Central memory CD8-positive, alpha-beta T cell (primary cell): Measurements from ENCODE around the gene SLC35B4.

ENCODE experiments used
- ATAC-seq: fragments of 150-1000 bp; cut with Tn5 transposase; replicated peaks from 2 replicates; pipeline ENCODE4 v1.10.0; 2022; ENCODE audit warnings: mild to moderate bottlenecking, moderate FRiP score, moderate number of reproducible peaks; ENCODE audit not compliant: poor library complexity, severe bottlenecking; ENCODE audit errors: extremely low read depth
- DNase-seq, 2 donors: peaks; one replicate each; pipeline ENCODE4 v3.0.0; 2021; ENCODE audit warnings: low spot score in 2 of 2
- H3K27ac Mint-ChIP-seq: one replicate; pipeline ENCODE4 v1.8.0; 2022; ENCODE audit warnings: low read depth, mild to moderate bottlenecking, moderate library complexity, mixed read lengths
- H3K27me3 Mint-ChIP-seq: one replicate; pipeline ENCODE4 v1.8.0; 2022; ENCODE audit warnings: mixed read lengths
- H3K36me3 Mint-ChIP-seq: one replicate; pipeline ENCODE4 v1.8.0; 2022; ENCODE audit warnings: mild to moderate bottlenecking, moderate library complexity, mixed read lengths; ENCODE audit not compliant: insufficient read depth
- H3K4me1 Mint-ChIP-seq: one replicate; pipeline ENCODE4 v1.8.0; 2022; ENCODE audit warnings: mixed read lengths
- H3K4me3 Mint-ChIP-seq: one replicate; pipeline ENCODE4 v1.8.0; 2022; ENCODE audit warnings: mild to moderate bottlenecking, moderate library complexity, mixed read lengths
- H3K9me3 Mint-ChIP-seq: one replicate; pipeline ENCODE4 v1.8.0; 2022; ENCODE audit warnings: mixed read lengths

SLC35B4 gene

GRCh38 chr7:134280508-134280907 lies 36.2 kb downstream of the SLC35B4 start:
- DNase-seq (no peak), ATAC-seq (no peak)
- Mint-ChIP-seq H3K4me1 (no peaks in the 10 kb centered on the region), H3K27me3 (peaks cover 97% of the 10 kb centered on the region), H3K4me3 (no peak overlapping the region), H3K9me3 (no peaks in the 10 kb centered on the region), H3K36me3 (no peaks in the 10 kb centered on the region), H3K27ac (no peak overlapping the region)

GRCh38 chr7:134279898-134280297 lies 36.8 kb downstream of the SLC35B4 start:
- ATAC-seq = no peak
- Mint-ChIP-seq H3K9me3 (no peaks in the 10 kb centered on the region), H3K4me3 (no peak overlapping the region), H3K36me3 (no peaks in the 10 kb centered on the region), H3K27ac (no peak overlapping the region), H3K27me3 (peaks cover 100% of the 10 kb centered on the region), H3K4me1 (no peaks in the 10 kb centered on the region)
- DNase-seq = no peak

GRCh38 chr7:134279336-134279735 lies 37.4 kb downstream of the SLC35B4 start:
- Mint-ChIP-seq H3K4me3 (no peak overlapping the region), H3K27ac (no peak overlapping the region), H3K4me1 (no peaks in the 10 kb centered on the region), H3K9me3 (no peaks in the 10 kb centered on the region), H3K36me3 (no peaks in the 10 kb centered on the region), H3K27me3 (peaks cover 98% of the 10 kb centered on the region)
- DNase-seq = no peak
- no peak for ATAC-seq

- DNase-seq (no peak), ATAC-seq (no peak)
- H3K4me3 Mint-ChIP-seq = no peak overlapping the region
- H3K27ac Mint-ChIP-seq = no peak overlapping the region
- H3K36me3 Mint-ChIP-seq = no peaks in the 10 kb centered on the region
- peaks cover 91% of the 10 kb centered on the region for H3K27me3 Mint-ChIP-seq
- no peaks in the 10 kb centered on the region for H3K9me3 Mint-ChIP-seq
- no peaks in the 10 kb centered on the region for H3K4me1 Mint-ChIP-seq
Measured at GRCh38 chr7:134278502-134279153, 38.1 kb downstream of the SLC35B4 start.

- Mint-ChIP-seq H3K27me3 (peaks cover 90% of the 10 kb centered on the region), H3K27ac (no peak overlapping the region), H3K36me3 (no peaks in the 10 kb centered on the region), H3K4me1 (no peaks in the 10 kb centered on the region), H3K9me3 (no peaks in the 10 kb centered on the region), H3K4me3 (no peak overlapping the region)
- DNase-seq (no peak), ATAC-seq (no peak)
Measured at GRCh38 chr7:134276951-134277350, 39.8 kb downstream of the SLC35B4 start.

- Mint-ChIP-seq H3K36me3 (no peaks in the 10 kb centered on the region), H3K27ac (no peak overlapping the region), H3K9me3 (peaks cover 6% of the 10 kb centered on the region), H3K27me3 (peaks cover 50% of the 10 kb centered on the region), H3K4me1 (no peaks in the 10 kb centered on the region), H3K4me3 (no peak overlapping the region)
- ATAC-seq = no peak
- DNase-seq = no peak
Measured at GRCh38 chr7:134262322-134262721, 54.4 kb downstream of the SLC35B4 start.

GRCh38 chr7:134255814-134256213 lies 60.9 kb downstream of the SLC35B4 start:
- ATAC-seq (no peak), DNase-seq (no peak)
- no peak overlapping the region for H3K4me3 Mint-ChIP-seq
- H3K36me3 Mint-ChIP-seq = no peaks in the 10 kb centered on the region
- no peak overlapping the region for H3K27ac Mint-ChIP-seq
- no peaks in the 10 kb centered on the region for H3K4me1 Mint-ChIP-seq
- peaks cover 43% of the 10 kb centered on the region for H3K27me3 Mint-ChIP-seq
- no peaks in the 10 kb centered on the region for H3K9me3 Mint-ChIP-seq

GRCh38 chr7:134254311-134254710 lies 62.4 kb downstream of the SLC35B4 start:
- DNase-seq (no peak), ATAC-seq (no peak)
- no peak overlapping the region for H3K4me3 Mint-ChIP-seq
- H3K4me1 Mint-ChIP-seq = no peaks in the 10 kb centered on the region
- H3K36me3 Mint-ChIP-seq = no peaks in the 10 kb centered on the region
- peaks cover 53% of the 10 kb centered on the region for H3K27me3 Mint-ChIP-seq
- H3K27ac Mint-ChIP-seq = no peak overlapping the region
- H3K9me3 Mint-ChIP-seq = no peaks in the 10 kb centered on the region

GRCh38 chr7:134248196-134248595 lies 68.5 kb downstream of the SLC35B4 start:
- peaks cover 38% of the 10 kb centered on the region for H3K27me3 Mint-ChIP-seq

GRCh38 chr7:134246761-134247160 lies 70.0 kb downstream of the SLC35B4 start:
- ATAC-seq = no peak
- DNase-seq = no peak
- H3K9me3 Mint-ChIP-seq = no peaks in the 10 kb centered on the region

More at GRCh38 chr7:134248196-134248595, 68.5 kb downstream of the SLC35B4 start:
- no peaks in the 10 kb centered on the region for H3K4me1 Mint-ChIP-seq
- no peak overlapping the region for H3K27ac Mint-ChIP-seq
- no peak overlapping the region for H3K4me3 Mint-ChIP-seq
- DNase-seq = no peak
- H3K36me3 Mint-ChIP-seq = no peaks in the 10 kb centered on the region
- no peak for ATAC-seq
- H3K9me3 Mint-ChIP-seq = no peaks in the 10 kb centered on the region

GRCh38 chr7:134246347-134246746 lies 70.4 kb downstream of the SLC35B4 start:
- H3K27me3 Mint-ChIP-seq = peaks cover 41% of the 10 kb centered on the region
- ATAC-seq (no peak), DNase-seq (no peak)
- H3K9me3 Mint-ChIP-seq = no peaks in the 10 kb centered on the region
- H3K4me3 Mint-ChIP-seq = no peak overlapping the region
- no peak overlapping the region for H3K27ac Mint-ChIP-seq
- H3K4me1 Mint-ChIP-seq = no peaks in the 10 kb centered on the region
- H3K36me3 Mint-ChIP-seq = no peaks in the 10 kb centered on the region

More at GRCh38 chr7:134246761-134247160, 70.0 kb downstream of the SLC35B4 start:
- Mint-ChIP-seq H3K27ac (no peak overlapping the region), H3K36me3 (no peaks in the 10 kb centered on the region), H3K4me3 (no peak overlapping the region), H3K27me3 (peaks cover 36% of the 10 kb centered on the region), H3K4me1 (no peaks in the 10 kb centered on the region)

GRCh38 chr7:134245253-134245652 lies 71.5 kb downstream of the SLC35B4 start:
- no peak overlapping the region for H3K27ac Mint-ChIP-seq
- ATAC-seq (no peak), DNase-seq (no peak)
- H3K4me1 Mint-ChIP-seq = no peaks in the 10 kb centered on the region
- H3K27me3 Mint-ChIP-seq = peaks cover 42% of the 10 kb centered on the region
- peaks cover 4% of the 10 kb centered on the region for H3K9me3 Mint-ChIP-seq
- no peak overlapping the region for H3K4me3 Mint-ChIP-seq
- no peaks in the 10 kb centered on the region for H3K36me3 Mint-ChIP-seq
